Muscle layer of duodenum (tissue), 2 donors: ENCODE data around the gene MYL5.
"Not testable (repeated sequence)": the region's sequence is repeated elsewhere in the genome, so short reads cannot be mapped to it uniquely, and the experiment has no call there.

ENCODE experiments used
- H3K27ac ChIP-seq: one replicate; pipeline ENCODE4 v1.7.0; 2013; ENCODE audit warnings: mild to moderate bottlenecking, low read length
- H3K27me3 ChIP-seq: one replicate; pipeline ENCODE4 v1.7.0; 2013; ENCODE audit warnings: low read depth, mild to moderate bottlenecking, control low read depth, low read length
- H3K36me3 ChIP-seq, 2 donors: one replicate each; pipeline ENCODE4 v1.7.0; 2013; ENCODE audit warnings: low read length in 2 of 2, control low read depth in 1 of 2, mild to moderate bottlenecking in 1 of 2; ENCODE audit not compliant: insufficient read depth in 2 of 2, control insufficient read depth in 1 of 2
- H3K4me1 ChIP-seq, 2 donors: one replicate each; pipeline ENCODE4 v1.7.0; 2013; ENCODE audit warnings: low read length in 2 of 2, mild to moderate bottlenecking in 2 of 2, control low read depth in 1 of 2, moderate library complexity in 1 of 2; ENCODE audit not compliant: insufficient read depth in 2 of 2, control insufficient read depth in 1 of 2
- H3K4me3 ChIP-seq, 2 donors: one replicate each; pipeline ENCODE4 v1.7.0; 2013; ENCODE audit warnings: low read length in 2 of 2, low read depth in 1 of 2, mild to moderate bottlenecking in 1 of 2
- H3K9me3 ChIP-seq, 2 donors: one replicate each; pipeline ENCODE4 v1.7.0; 2013; ENCODE audit warnings: low read length in 2 of 2, control low read depth in 1 of 2, mild to moderate bottlenecking in 1 of 2; ENCODE audit not compliant: control insufficient read depth in 1 of 2
- donor health status: healthy.

MYL5 gene

GRCh38 chr4:700587-701264 lies 26.4 kb downstream of the MYL5 start:
- no peak overlapping the region for H3K4me3 ChIP-seq
- no peaks in the 10 kb centered on the region for H3K27me3 ChIP-seq
- H3K27ac ChIP-seq = no peak overlapping the region
- H3K4me1 ChIP-seq = peaks cover 0 to 4% of the 10 kb centered on the region in 2 donors
- H3K9me3 ChIP-seq = no peaks in the 10 kb centered on the region
- H3K36me3 ChIP-seq = no peaks in the 10 kb centered on the region

GRCh38 chr4:702618-703048 lies 28.3 kb downstream of the MYL5 start:
- Histone ChIP-seq H3K27ac (no peak overlapping the region), H3K4me1 (peaks cover 8 to 11% of the 10 kb centered on the region in 2 donors), H3K36me3 (no peaks in the 10 kb centered on the region)

GRCh38 chr4:703336-704197 lies 29.2 kb downstream of the MYL5 start:
- H3K27me3 ChIP-seq = no peaks in the 10 kb centered on the region
- peaks cover 14 to 20% of the 10 kb centered on the region in 2 donors for H3K4me1 ChIP-seq
- no peaks in the 10 kb centered on the region for H3K9me3 ChIP-seq
- H3K27ac ChIP-seq = no peak overlapping the region
- no peaks in the 10 kb centered on the region for H3K36me3 ChIP-seq
- no peak overlapping the region for H3K4me3 ChIP-seq

More at GRCh38 chr4:702618-703048, 28.3 kb downstream of the MYL5 start:
- Histone ChIP-seq H3K4me3 (no peak overlapping the region), H3K27me3 (no peaks in the 10 kb centered on the region), H3K9me3 (no peaks in the 10 kb centered on the region)

GRCh38 chr4:704198-704891 lies 30.0 kb downstream of the MYL5 start:
- no peaks in the 10 kb centered on the region for H3K9me3 ChIP-seq
- no peaks in the 10 kb centered on the region for H3K27me3 ChIP-seq
- H3K36me3 ChIP-seq = no peaks in the 10 kb centered on the region
- H3K27ac ChIP-seq = no peak overlapping the region
- H3K4me1 ChIP-seq = peaks cover 15 to 25% of the 10 kb centered on the region in 2 donors
- no peak overlapping the region for H3K4me3 ChIP-seq

- Histone ChIP-seq H3K9me3 (no peaks in the 10 kb centered on the region), H3K27ac (no peak overlapping the region), H3K36me3 (no peaks in the 10 kb centered on the region), H3K4me1 (peaks cover 15 to 25% of the 10 kb centered on the region in 2 donors), H3K4me3 (peak overlapping the region; percentile 52 to 80), H3K27me3 (no peaks in the 10 kb centered on the region)
Measured at GRCh38 chr4:704971-705277, 30.6 kb downstream of the MYL5 start.

GRCh38 chr4:705278-706082 lies 31.1 kb downstream of the MYL5 start, which contains the start of gene PCGF3:
PCGF3 (plus strand) TSS chr4:705832; CDS start chr4:733681, 27,849 bp downstream.
- Histone ChIP-seq H3K27ac (peak within 1 kb of the TSS; percentile 67), H3K27me3 (no peaks in the 10 kb centered on the region), H3K4me1 (peaks cover 15 to 25% of the 10 kb centered on the region in 2 donors)

GRCh38 chr4:706083-706633 lies 31.8 kb downstream of the MYL5 start:
- H3K27ac ChIP-seq = peak overlapping the region; percentile 67
- peaks cover 15 to 25% of the 10 kb centered on the region in 2 donors for H3K4me1 ChIP-seq
- H3K36me3 ChIP-seq = not testable (repeated sequence)

More at GRCh38 chr4:705278-706082, 31.1 kb downstream of the MYL5 start, which contains the start of gene PCGF3:
- Histone ChIP-seq H3K9me3 (no peaks in the 10 kb centered on the region), H3K36me3 (no peaks in the 10 kb centered on the region), H3K4me3 (peak within 1 kb of the TSS; percentile 80 to 81)

GRCh38 chr4:706834-707598 lies 32.7 kb downstream of the MYL5 start:
- Histone ChIP-seq H3K27me3 (no peaks in the 10 kb centered on the region), H3K9me3 (no peaks in the 10 kb centered on the region), H3K4me3 (peak overlapping the region; percentile 53 to 80), H3K4me1 (peaks cover 15 to 25% of the 10 kb centered on the region in 2 donors), H3K27ac (no peak overlapping the region), H3K36me3 (no peaks in the 10 kb centered on the region)

More at GRCh38 chr4:706083-706633, 31.8 kb downstream of the MYL5 start:
- H3K27me3 ChIP-seq, H3K9me3 ChIP-seq: not testable (repeated sequence)
- peak overlapping the region; percentile 80 to 81 for H3K4me3 ChIP-seq

- H3K9me3 ChIP-seq = no peaks in the 10 kb centered on the region
- no peaks in the 10 kb centered on the region for H3K27me3 ChIP-seq
- peaks cover 15 to 25% of the 10 kb centered on the region in 2 donors for H3K4me1 ChIP-seq
- peak overlapping the region in 1 of 2 donors; percentile 0 for H3K4me3 ChIP-seq
- H3K27ac ChIP-seq = no peak overlapping the region
- no peaks in the 10 kb centered on the region for H3K36me3 ChIP-seq
Measured at GRCh38 chr4:707929-708630, 33.7 kb downstream of the MYL5 start.
